Measurements from ENCODE around the gene DENND5A. TPM values are rescaled to one million over a fixed set of nuclear protein-coding genes. Genes with fewer than 3 reads are reported as not detected.
"Not testable (repeated sequence)": the region's sequence is repeated elsewhere in the genome, so short reads cannot be mapped to it uniquely, and the experiment has no call there.

DENND5A gene
- total RNA-seq, 2 experiments from 2014 or later, result 78.5 to 81.1 TPM

DNA sequence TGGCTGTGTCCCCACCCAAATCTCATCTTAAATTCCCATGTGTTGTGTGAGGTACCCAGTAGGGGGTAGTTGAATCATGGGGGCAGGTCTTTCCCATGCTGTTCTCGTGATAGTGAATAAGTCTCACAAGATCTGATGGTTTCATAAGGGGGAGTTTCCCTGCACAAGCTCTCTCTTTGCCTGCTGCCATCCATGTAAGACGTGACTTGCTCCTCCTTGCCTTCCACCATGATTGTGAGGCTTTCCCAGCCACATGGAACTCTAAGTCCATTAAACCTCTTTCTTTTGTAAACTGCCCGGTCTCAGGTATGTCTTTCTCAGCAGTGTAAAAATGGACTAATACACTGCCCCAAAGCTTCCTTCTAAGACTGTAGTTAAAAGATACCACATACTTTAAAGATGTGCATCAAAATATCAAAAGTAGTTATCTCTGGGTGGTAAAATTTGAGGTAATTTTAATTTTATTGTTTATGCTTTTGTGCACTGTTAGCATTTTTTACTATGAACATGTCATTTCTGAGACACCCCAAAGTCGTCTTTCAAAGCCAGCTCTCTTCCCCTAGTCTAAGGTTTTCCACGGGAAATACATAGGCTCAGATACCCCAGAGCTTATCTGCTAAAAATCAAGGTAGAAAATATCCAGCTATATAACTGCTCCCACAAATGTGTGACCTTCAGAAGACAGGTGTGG lies 74.7 kb downstream of the DENND5A start:
- peaks cover 60% of the 10 kb centered on the region for H3K36me3 Mint-ChIP-seq (ENCODE audit: low read depth)
- DNase-seq; H3K9me3 Mint-ChIP-seq (ENCODE audit: insufficient read depth); H3K27me3 Mint-ChIP-seq (ENCODE audit: low read depth); ATAC-seq; H3K4me1 Mint-ChIP-seq (ENCODE audit: low read depth); H3K4me3 Mint-ChIP-seq; H3K27ac Mint-ChIP-seq: not testable (repeated sequence)
- CTCF ChIA-PET, result interaction anchor here (0.6 to 1.0 kb wide), 3 partner anchors 13 to 316 kb away, joined by 3 to 4 read pairs (median 3); no protein-coding TSS in a partner anchor
- POLR2A ChIA-PET, result interaction anchor here (1.2 kb wide), 1 partner anchor 9 kb away, joined by 3 read pairs; no protein-coding TSS in a partner anchor

DNA sequence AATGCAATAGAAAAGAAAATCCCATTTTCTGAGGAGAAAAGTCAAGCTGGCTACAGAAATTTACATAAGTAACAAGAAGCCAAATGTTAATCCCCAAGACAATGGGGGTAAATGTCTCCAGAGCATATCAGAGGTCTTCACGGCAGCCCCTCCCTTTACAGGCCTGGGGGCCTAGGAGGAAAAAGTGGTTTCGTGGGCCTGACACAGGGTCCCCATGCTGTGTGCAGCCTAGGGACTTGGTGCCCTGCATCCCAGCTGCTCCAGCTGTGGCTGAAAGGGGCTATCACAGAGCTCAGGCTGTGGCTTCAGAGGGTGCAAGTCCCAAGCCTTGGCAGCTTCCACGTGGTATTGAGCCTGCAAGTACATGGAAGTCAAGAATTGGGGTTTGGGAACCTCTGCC lies 76.3 kb downstream of the DENND5A start:
- H3K4me3 Mint-ChIP-seq; H3K4me1 Mint-ChIP-seq (ENCODE audit: low read depth); POLR2A ChIA-PET; CTCF ChIA-PET; DNase-seq; H3K9me3 Mint-ChIP-seq (ENCODE audit: insufficient read depth); ATAC-seq; H3K27ac Mint-ChIP-seq; H3K27me3 Mint-ChIP-seq (ENCODE audit: low read depth): not testable (repeated sequence)
- peaks cover 59% of the 10 kb centered on the region for H3K36me3 Mint-ChIP-seq (ENCODE audit: low read depth)

DNA sequence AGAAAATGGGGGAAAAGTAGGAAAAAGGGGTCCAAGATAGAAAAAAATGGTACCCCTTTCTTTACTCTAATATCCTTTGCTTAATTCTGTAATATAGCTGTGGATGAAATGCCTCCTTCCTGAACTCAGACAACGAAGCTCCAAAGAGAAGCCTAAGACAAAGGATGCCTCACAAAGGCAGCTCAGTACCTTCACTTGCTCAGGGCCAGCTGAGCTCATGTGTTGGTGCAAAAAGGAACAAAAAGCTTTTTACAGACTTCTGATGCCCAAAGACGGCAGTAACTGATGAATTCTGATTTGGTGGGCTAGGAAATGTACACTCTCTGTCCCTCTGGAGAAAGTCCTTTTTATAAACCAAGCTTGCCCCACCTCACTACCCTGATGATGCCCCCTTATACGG lies 77.5 kb downstream of the DENND5A start:
- H3K4me3 Mint-ChIP-seq, result no peak overlapping the region
- no peaks in the 10 kb centered on the region for H3K27me3 Mint-ChIP-seq (ENCODE audit: low read depth)
- ATAC-seq, result no peak
- ChIA-PET CTCF (interaction anchor here (1.1 to 1.6 kb wide), 2 partner anchors 33 to 319 kb away, joined by 3 to 7 read pairs; no protein-coding TSS in a partner anchor), POLR2A (no interaction called here)
- peaks cover 49% of the 10 kb centered on the region for H3K36me3 Mint-ChIP-seq (ENCODE audit: low read depth)
- H3K9me3 Mint-ChIP-seq (ENCODE audit: insufficient read depth), result peaks cover 3% of the 10 kb centered on the region
- H3K4me1 Mint-ChIP-seq (ENCODE audit: low read depth), result no peaks in the 10 kb centered on the region
- no peak for DNase-seq
- no peak overlapping the region for H3K27ac Mint-ChIP-seq

DNA sequence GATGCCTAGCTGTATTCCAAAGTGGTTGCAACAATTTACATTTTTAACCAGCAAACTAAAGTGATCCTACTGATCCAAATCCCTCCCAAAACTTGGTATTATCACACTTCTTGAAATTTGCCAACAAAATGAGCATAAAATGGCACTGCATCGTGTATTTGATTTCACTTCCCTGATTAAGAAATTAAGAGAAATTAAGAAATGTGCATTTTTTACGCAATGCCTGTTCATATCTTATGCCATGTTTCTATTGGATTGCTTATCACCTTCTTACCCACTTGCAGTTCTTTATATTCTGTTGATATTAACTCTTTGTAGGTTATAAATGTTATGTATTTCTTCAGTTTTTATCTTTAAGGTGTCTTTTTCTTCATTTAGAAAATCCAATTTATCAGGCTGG lies 80.6 kb downstream of the DENND5A start:
- CTCF ChIA-PET, result no interaction called here

DNA sequence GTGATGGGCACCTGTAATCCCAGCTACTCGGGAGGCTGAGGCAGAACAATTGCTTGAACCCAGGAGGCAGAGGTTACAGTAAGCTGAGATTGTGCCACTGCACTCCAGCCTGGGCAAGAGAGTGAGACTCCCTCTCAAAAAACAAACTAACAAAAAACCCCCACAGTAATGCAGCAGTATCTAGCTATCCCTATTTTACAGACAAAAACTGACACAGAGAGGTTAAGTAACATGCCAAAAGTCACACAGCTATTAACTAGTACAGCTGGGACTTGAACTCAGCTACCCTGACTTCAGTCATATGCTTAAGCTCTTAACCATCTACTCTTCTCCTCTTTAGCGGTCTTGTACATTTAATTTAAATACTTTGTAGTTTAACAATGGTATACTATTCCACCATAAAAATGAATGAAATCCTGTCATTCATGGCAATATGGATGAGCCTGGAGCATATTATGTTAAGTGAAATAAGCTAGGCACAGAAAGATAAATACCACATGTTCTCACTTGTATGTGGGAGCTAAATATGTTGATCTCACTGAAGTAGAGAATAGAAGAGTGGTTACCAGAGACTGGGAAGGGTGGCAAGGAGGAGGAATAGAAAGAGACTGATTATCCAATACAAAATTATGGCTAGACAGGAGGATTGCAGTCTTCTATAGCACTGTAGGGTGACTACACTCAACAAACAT lies 82.8 kb downstream of the DENND5A start:
- Mint-ChIP-seq H3K27ac (no peak overlapping the region), H3K9me3 (ENCODE audit: insufficient read depth) (no peaks in the 10 kb centered on the region), H3K27me3 (ENCODE audit: low read depth) (no peaks in the 10 kb centered on the region), H3K4me3 (no peak overlapping the region), H3K4me1 (ENCODE audit: low read depth) (peaks cover 5% of the 10 kb centered on the region), H3K36me3 (ENCODE audit: low read depth) (peaks cover 43% of the 10 kb centered on the region)
- no peak for DNase-seq
- POLR2A ChIA-PET, result interaction anchor here (0.6 to 1.2 kb wide), 2 partner anchors 8 to 677 kb away, joined by 3 read pairs; no protein-coding TSS in a partner anchor
- CTCF ChIA-PET, result interaction anchor here (0.7 to 2.4 kb wide), 4 partner anchors 68 to 567 kb away, joined by 3 to 6 read pairs (median 3); no protein-coding TSS in a partner anchor
- no peak for ATAC-seq

More for the DNA sequence above, 80.6 kb downstream of the DENND5A start:
- Mint-ChIP-seq H3K27me3 (ENCODE audit: low read depth) (no peaks in the 10 kb centered on the region), H3K4me1 (ENCODE audit: low read depth) (peaks cover 5% of the 10 kb centered on the region), H3K9me3 (ENCODE audit: insufficient read depth) (no peaks in the 10 kb centered on the region), H3K27ac (no peak overlapping the region), H3K4me3 (no peak overlapping the region), H3K36me3 (ENCODE audit: low read depth) (peaks cover 40% of the 10 kb centered on the region)
- DNase-seq, result no peak
- POLR2A ChIA-PET, result no interaction called here
- no peak for ATAC-seq

DNA sequence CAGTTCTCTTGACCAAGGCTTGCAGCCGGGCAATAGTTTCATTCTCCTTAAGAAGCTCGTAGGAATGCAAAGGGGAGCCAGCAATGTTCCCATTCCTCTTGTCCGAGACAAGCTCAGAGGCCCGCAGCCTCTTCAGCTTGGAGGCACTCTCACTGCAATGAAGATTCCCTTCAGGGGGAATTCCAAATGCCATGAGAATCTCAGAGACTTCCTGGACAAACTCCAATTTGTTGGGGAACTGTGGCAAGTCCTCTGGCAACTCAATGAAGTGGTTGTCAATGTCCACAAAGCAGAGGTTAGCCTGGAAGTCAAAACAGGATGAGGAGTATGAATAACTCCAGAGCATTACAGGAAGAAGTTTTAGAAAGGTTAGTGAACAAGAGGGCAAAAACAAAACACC lies 84.4 kb downstream of the DENND5A start:
- no peaks in the 10 kb centered on the region for H3K27me3 Mint-ChIP-seq (ENCODE audit: low read depth)
- ChIA-PET POLR2A (interaction anchor here (1.2 kb wide), 1 partner anchor 10 kb away, joined by 3 read pairs; no protein-coding TSS in a partner anchor), CTCF (interaction anchor here (2.0 to 2.4 kb wide), 2 partner anchors 326 to 327 kb away, joined by 5 to 6 read pairs; no protein-coding TSS in a partner anchor)
- no peak overlapping the region for H3K4me3 Mint-ChIP-seq
- peaks cover 53% of the 10 kb centered on the region for H3K36me3 Mint-ChIP-seq (ENCODE audit: low read depth)
- H3K27ac Mint-ChIP-seq, result no peak overlapping the region
- no peaks in the 10 kb centered on the region for H3K9me3 Mint-ChIP-seq (ENCODE audit: insufficient read depth)
- H3K4me1 Mint-ChIP-seq (ENCODE audit: low read depth), result peaks cover 10% of the 10 kb centered on the region
- ATAC-seq (no peak), DNase-seq (no peak)

DNA sequence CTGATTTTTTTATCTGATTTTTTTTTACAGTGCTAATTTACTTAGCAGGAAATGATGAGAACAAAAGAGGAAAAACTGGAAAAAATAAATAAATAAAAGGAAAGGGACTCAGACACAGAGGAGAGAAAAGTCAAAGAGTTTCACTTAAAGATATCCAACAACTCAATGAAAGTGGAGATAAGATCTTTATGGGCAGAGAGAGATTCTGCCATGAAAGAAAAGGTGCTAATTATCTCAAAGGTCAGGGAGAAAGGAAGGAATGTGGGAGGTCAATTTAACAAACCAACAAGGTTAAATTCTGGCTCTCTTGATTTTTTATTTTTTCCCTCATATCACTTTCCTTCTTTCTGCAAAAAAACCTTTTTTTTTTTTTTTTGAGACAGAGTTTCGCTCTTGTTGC lies 86.0 kb downstream of the DENND5A start:
- no peak for ATAC-seq
- H3K27ac Mint-ChIP-seq, result no peak overlapping the region
- H3K4me3 Mint-ChIP-seq, result no peak overlapping the region
- H3K4me1 Mint-ChIP-seq (ENCODE audit: low read depth), result peaks cover 10% of the 10 kb centered on the region
- no peak for DNase-seq
- POLR2A ChIA-PET, result no interaction called here
- CTCF ChIA-PET, result interaction anchor here (2.0 kb wide), 1 partner anchor 327 kb away, joined by 5 read pairs; no protein-coding TSS in a partner anchor
- H3K27me3 Mint-ChIP-seq (ENCODE audit: low read depth), result no peaks in the 10 kb centered on the region
- peaks cover 60% of the 10 kb centered on the region for H3K36me3 Mint-ChIP-seq (ENCODE audit: low read depth)
- H3K9me3 Mint-ChIP-seq (ENCODE audit: insufficient read depth), result no peaks in the 10 kb centered on the region

DNA sequence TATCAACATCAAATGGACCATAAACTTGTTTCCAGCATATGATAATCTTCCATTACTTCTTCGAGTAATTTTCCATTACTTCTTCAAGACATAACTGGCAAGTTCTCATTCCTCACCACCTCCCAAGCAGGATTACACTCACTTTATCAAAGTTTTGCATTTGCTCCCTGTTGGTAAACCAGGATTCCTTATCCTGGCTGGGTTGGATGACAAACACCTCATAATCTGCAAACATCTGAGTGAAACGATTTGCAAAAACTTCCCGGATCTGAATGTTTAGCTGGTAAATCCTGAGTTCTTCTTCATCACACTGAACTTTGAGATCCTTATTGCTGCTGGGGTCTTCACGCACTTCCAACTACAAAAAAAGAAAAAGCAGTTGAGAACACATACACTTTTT lies 86.4 kb downstream of the DENND5A start:
- H3K9me3 Mint-ChIP-seq (ENCODE audit: insufficient read depth), result no peaks in the 10 kb centered on the region
- ATAC-seq (no peak), DNase-seq (no peak)
- H3K4me1 Mint-ChIP-seq (ENCODE audit: low read depth), result peaks cover 10% of the 10 kb centered on the region
- H3K36me3 Mint-ChIP-seq (ENCODE audit: low read depth), result peaks cover 60% of the 10 kb centered on the region
- no peak overlapping the region for H3K27ac Mint-ChIP-seq
- POLR2A ChIA-PET, result no interaction called here
- no peaks in the 10 kb centered on the region for H3K27me3 Mint-ChIP-seq (ENCODE audit: low read depth)
- H3K4me3 Mint-ChIP-seq, result no peak overlapping the region
- CTCF ChIA-PET, result no interaction called here

DNA sequence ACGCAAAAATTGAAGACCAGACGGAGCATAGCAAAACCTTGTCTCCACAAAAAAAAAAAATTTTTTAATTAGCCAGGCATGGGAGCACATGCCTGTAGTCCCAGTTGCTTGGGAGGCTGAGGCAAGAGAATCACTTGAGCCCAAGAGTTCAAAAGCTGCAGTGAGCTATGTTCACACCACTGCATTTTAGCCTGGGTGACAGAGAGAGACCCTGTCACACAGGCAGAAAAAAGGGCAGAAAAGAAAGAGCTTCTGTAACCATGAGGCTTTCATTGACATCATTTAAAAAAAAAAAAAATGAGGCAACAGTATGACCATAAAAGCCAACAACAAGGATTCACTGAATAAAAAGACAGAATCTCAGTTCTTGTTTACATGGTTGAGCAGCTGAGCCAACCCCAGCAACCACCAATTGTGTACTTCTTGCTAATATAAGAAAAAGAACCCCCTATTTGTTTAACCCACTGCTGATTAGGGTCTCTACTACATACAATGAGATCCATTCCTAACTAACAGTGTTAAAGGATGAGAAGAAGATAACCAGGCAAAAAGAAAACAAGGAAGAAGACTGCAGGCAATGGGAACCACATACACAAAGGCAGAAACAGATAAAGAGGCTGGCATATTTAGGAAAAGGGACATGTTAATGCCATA lies 87.6 kb downstream of the DENND5A start:
- peaks cover 67% of the 10 kb centered on the region for H3K36me3 Mint-ChIP-seq (ENCODE audit: low read depth)
- H3K27me3 Mint-ChIP-seq (ENCODE audit: low read depth), result no peaks in the 10 kb centered on the region
- no peak overlapping the region for H3K4me3 Mint-ChIP-seq
- no peaks in the 10 kb centered on the region for H3K9me3 Mint-ChIP-seq (ENCODE audit: insufficient read depth)
- ATAC-seq (no peak), DNase-seq (no peak)
- ChIA-PET POLR2A (no interaction called here), CTCF (interaction anchor here (0.6 to 1.5 kb wide), 3 partner anchors 9 to 329 kb away, joined by 3 to 4 read pairs (median 3); no protein-coding TSS in a partner anchor)
- H3K4me1 Mint-ChIP-seq (ENCODE audit: low read depth), result peaks cover 10% of the 10 kb centered on the region
- H3K27ac Mint-ChIP-seq, result no peak overlapping the region

DNA sequence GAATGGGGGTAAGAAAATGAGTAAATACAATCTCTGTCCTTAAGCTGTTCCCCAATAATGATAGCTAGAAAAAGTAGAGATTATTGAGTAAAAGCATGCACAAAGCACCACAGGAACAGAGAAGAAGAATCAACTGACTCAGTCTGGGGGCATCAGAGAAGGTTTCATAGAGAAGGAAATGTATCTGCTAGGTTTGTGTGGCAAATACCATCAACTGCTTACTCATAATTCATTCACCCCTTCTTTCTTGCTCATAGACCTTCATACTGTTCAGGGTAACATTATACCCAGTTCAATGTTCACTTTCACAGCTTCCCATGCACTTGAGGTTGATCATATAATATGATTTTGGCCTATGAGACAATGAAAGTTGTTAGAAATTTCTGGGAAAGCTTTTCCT lies 88.6 kb downstream of the DENND5A start:
- no peaks in the 10 kb centered on the region for H3K27me3 Mint-ChIP-seq (ENCODE audit: low read depth)
- H3K36me3 Mint-ChIP-seq (ENCODE audit: low read depth), result peaks cover 74% of the 10 kb centered on the region
- ChIA-PET CTCF (interaction anchor here (1.1 to 1.5 kb wide), 2 partner anchors 76 to 330 kb away, joined by 3 to 4 read pairs; no protein-coding TSS in a partner anchor), POLR2A (no interaction called here)
- no peak overlapping the region for H3K4me3 Mint-ChIP-seq
- H3K4me1 Mint-ChIP-seq (ENCODE audit: low read depth), result peaks cover 10% of the 10 kb centered on the region
- H3K27ac Mint-ChIP-seq, result no peak overlapping the region
- ATAC-seq (no peak), DNase-seq (no peak)
- no peaks in the 10 kb centered on the region for H3K9me3 Mint-ChIP-seq (ENCODE audit: insufficient read depth)

DNA sequence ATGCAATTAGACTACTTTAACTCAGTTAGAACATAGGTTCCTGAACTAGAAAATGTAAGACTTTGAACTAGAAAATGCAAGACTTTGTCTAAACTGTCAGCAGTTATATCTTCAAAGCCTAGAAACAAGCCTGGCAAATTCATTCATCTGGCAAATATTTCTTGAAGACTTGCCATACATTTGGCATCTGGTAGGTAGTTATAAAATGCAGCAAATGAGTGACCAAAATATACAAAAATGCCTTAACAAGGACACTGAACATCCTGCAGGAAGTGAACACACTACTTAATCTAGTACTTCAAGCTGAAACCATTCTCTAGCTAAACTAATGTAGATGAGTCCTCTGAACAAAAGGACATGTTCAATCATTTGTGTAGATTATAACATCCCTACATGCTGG lies 89.0 kb downstream of the DENND5A start:
- ATAC-seq (no peak), DNase-seq (no peak)
- Mint-ChIP-seq H3K9me3 (ENCODE audit: insufficient read depth) (no peaks in the 10 kb centered on the region), H3K4me3 (no peak overlapping the region), H3K4me1 (ENCODE audit: low read depth) (peaks cover 8% of the 10 kb centered on the region), H3K27me3 (ENCODE audit: low read depth) (no peaks in the 10 kb centered on the region), H3K36me3 (ENCODE audit: low read depth) (peaks cover 74% of the 10 kb centered on the region), H3K27ac (peak overlapping the region; percentile 44)
- POLR2A ChIA-PET, result no interaction called here
- CTCF ChIA-PET, result interaction anchor here (1.5 kb wide), 1 partner anchor 330 kb away, joined by 4 read pairs; no protein-coding TSS in a partner anchor
